CD14-positive monocyte (primary cell): Measurements from ENCODE around the gene ARMCX2. TPM values are rescaled to one million over a fixed set of nuclear protein-coding genes. Genes with fewer than 3 reads are reported as not detected.

ENCODE experiments used
- DNase-seq, 3 donors: peaks; one replicate each; pipeline ENCODE4 v3.0.0-alpha.2; 2011 to 2022
- H2AFZ ChIP-seq: 2 replicates; pipeline ENCODE4 v1.6.0; 2012; ENCODE audit warnings: mild to moderate bottlenecking, low read depth, low read length, inconsistent platforms; ENCODE audit not compliant: insufficient read depth, poor library complexity, severe bottlenecking
- H3K27ac ChIP-seq, 2 donors: 1 replicate in 1 of 2; 2 replicates in 1 of 2; pipeline ENCODE4 v1.5.1; 2012 to 2013; ENCODE audit warnings: low read length in 2 of 2, control low read depth in 1 of 2, inconsistent platforms in 1 of 2, low read depth in 1 of 2, mild to moderate bottlenecking in 1 of 2
- H3K27me3 ChIP-seq, 2 donors: one replicate each; pipeline versions ENCODE4 v1.6.0 to v1.6.1; 2011 to 2013; ENCODE audit warnings: low read length in 2 of 2; ENCODE audit not compliant: control insufficient read depth in 2 of 2, insufficient read depth in 2 of 2
- H3K36me3 ChIP-seq, 2 donors: replicated peaks in 1 of 2; 1 replicate in 1 of 2; 2 replicates in 1 of 2; pipeline versions ENCODE4 v1.5.1 to v1.6.1; 2012 to 2013; ENCODE audit warnings: low read length in 2 of 2, control low read depth in 1 of 2, inconsistent platforms in 1 of 2, mild to moderate bottlenecking in 1 of 2; ENCODE audit not compliant: insufficient read depth in 2 of 2, control insufficient read depth in 1 of 2
- H3K4me1 ChIP-seq, 2 donors: 1 replicate in 1 of 2; 2 replicates in 1 of 2; pipeline versions ENCODE4 v1.5.1 to v1.6.1; 2012 to 2013; ENCODE audit warnings: low read length in 2 of 2, control low read depth in 1 of 2, inconsistent platforms in 1 of 2, mild to moderate bottlenecking in 1 of 2, moderate library complexity in 1 of 2; ENCODE audit not compliant: insufficient read depth in 2 of 2, control insufficient read depth in 1 of 2
- H3K4me2 ChIP-seq: replicated peaks from 2 replicates; pipeline ENCODE3; 2012; ENCODE audit warnings: low read length, moderate library complexity, mild to moderate bottlenecking; ENCODE audit not compliant: poor library complexity, severe bottlenecking; ENCODE audit errors: extremely low read depth
- H3K4me3 ChIP-seq, 3 experiments: fragments of 200-600 bp in 1 of 3; sonication (generic) in 1 of 3; replicated peaks in 1 of 3; 1 replicate in 2 of 3; 2 replicates in 1 of 3; pipeline ENCODE4 v1.5.1; 2011 to 2013; ENCODE audit warnings: low read length in 3 of 3, mild to moderate bottlenecking in 3 of 3, control low read depth in 2 of 3, low read depth in 2 of 3, inconsistent platforms in 1 of 3, moderate library complexity in 1 of 3
- H3K79me2 ChIP-seq: 2 replicates; pipeline ENCODE4 v1.6.0; 2012; ENCODE audit warnings: mild to moderate bottlenecking, control low read depth, inconsistent platforms, low read length, moderate library complexity; ENCODE audit not compliant: insufficient read depth
- H3K9ac ChIP-seq: 2 replicates; pipeline ENCODE4 v1.6.0; 2017; ENCODE audit warnings: low read length, mild to moderate bottlenecking; ENCODE audit not compliant: insufficient read depth, poor library complexity, severe bottlenecking
- H3K9me3 ChIP-seq, 2 donors: replicated peaks in 1 of 2; 1 replicate in 1 of 2; 2 replicates in 1 of 2; pipeline versions ENCODE4 v1.5.1 to v1.6.1; 2012 to 2013; ENCODE audit warnings: low read length in 2 of 2, control low read depth in 1 of 2; ENCODE audit not compliant: control insufficient read depth in 1 of 2, insufficient read depth in 1 of 2
- H4K20me1 ChIP-seq: 2 replicates; pipeline ENCODE4 v1.6.0; 2012; ENCODE audit warnings: mild to moderate bottlenecking, low read length, control low read depth, moderate library complexity; ENCODE audit not compliant: insufficient read depth
- H3K27ac Mint-ChIP-seq, 7 donors: one replicate each; pipeline ENCODE4 v1.8.0; 2020; ENCODE audit warnings: mild to moderate bottlenecking in 7 of 7, mixed read lengths in 7 of 7, moderate library complexity in 6 of 7, inconsistent platforms in 2 of 7
- H3K27me3 Mint-ChIP-seq, 3 donors: one replicate each; pipeline ENCODE4 v1.8.0; 2021 to 2022; ENCODE audit warnings: low read depth in 3 of 3, mild to moderate bottlenecking in 3 of 3, mixed read lengths in 3 of 3, moderate library complexity in 3 of 3, inconsistent platforms in 1 of 3
- H3K36me3 Mint-ChIP-seq, 2 donors: one replicate each; pipeline ENCODE4 v1.8.0; 2020; ENCODE audit warnings: mixed read lengths in 2 of 2, inconsistent platforms in 1 of 2, mild to moderate bottlenecking in 1 of 2
- H3K4me1 Mint-ChIP-seq: one replicate; pipeline ENCODE4 v1.8.0; 2020; ENCODE audit warnings: mild to moderate bottlenecking, mixed read lengths
- H3K4me3 Mint-ChIP-seq, 2 donors: one replicate each; pipeline ENCODE4 v1.8.0; 2020; ENCODE audit warnings: mild to moderate bottlenecking in 2 of 2, mixed read lengths in 2 of 2, moderate library complexity in 1 of 2
- H3K9me3 Mint-ChIP-seq, 7 donors: one replicate each; pipeline ENCODE4 v1.8.0; 2020 to 2022; ENCODE audit warnings: mixed read lengths in 7 of 7, mild to moderate bottlenecking in 6 of 7, moderate library complexity in 6 of 7, inconsistent platforms in 2 of 7
- CTCF ChIP-seq: fragments of 200-600 bp; IDR thresholded peaks from one replicate; pipeline ENCODE4 v1.8.0; 2022; ENCODE audit warnings: antibody characterized with exemption, mild to moderate bottlenecking
- WGBS: methylation state at CpG from one replicate; pipeline ENCODE4 v1.1.5; 2013; ENCODE audit warnings: missing lambda C conversion rate; ENCODE audit not compliant: insufficient coverage; 5-methylcytosine and 5-hydroxymethylcytosine counted together
- intact Hi-C, 2 donors: fragments of 100-400 bp; cut with micrococcal nuclease; formaldehyde crosslinking; loops; one replicate each; pipeline versions ENCODE4 v1.15.0 to v1.15.1; 2023
- polyA plus RNA-seq, 3 donors: library from polyadenylated mRNA; depleted of rRNA in 1 of 3; unstranded in 2 of 3; stranded (reverse) in 1 of 3; fragments of 300-500 nt in 2 of 3; fragments of >200 nt in 1 of 3; fragmentation: Illumina TruSeq in 2 of 3; gene quantifications; 1 replicate in 2 of 3; 2 replicates in 1 of 3; pipeline ENCODE4 v1.2.3, GENCODE V29; 2012 to 2021

The ARMCX2 gene
- polyA plus RNA-seq, 3 donors, result 0.27 to 0.63 (median 0.61) TPM

- H2AFZ ChIP-seq, result no peak overlapping the region
- no peaks in the 10 kb centered on the region for H3K9me3 ChIP-seq
- no peaks in the 10 kb centered on the region for H4K20me1 ChIP-seq
- no peak overlapping the region for H3K4me2 ChIP-seq
- H3K79me2 ChIP-seq, result no peaks in the 10 kb centered on the region
- Mint-ChIP-seq H3K4me3 (no peak overlapping the region), H3K27ac (no peak overlapping the region), H3K36me3 (no peaks in the 10 kb centered on the region), H3K4me1 (no peaks in the 10 kb centered on the region), H3K9me3 (no peaks in the 10 kb centered on the region), H3K27me3 (peaks cover 0 to 5% (median 2%) of the 10 kb centered on the region in 3 donors)
- WGBS, result no CpG with 5 or more reads among the region's 1 CpG
- intact Hi-C loops, result no loop called here
- no peak for TF ChIP-seq CTCF
- H3K27ac ChIP-seq, result no peak overlapping the region
- H3K9ac ChIP-seq, result no peak overlapping the region
- no peaks in the 10 kb centered on the region for H3K4me1 ChIP-seq
- no peaks in the 10 kb centered on the region for H3K36me3 ChIP-seq
- no peak for DNase-seq
- H3K27me3 ChIP-seq, result no peaks in the 10 kb centered on the region
- H3K4me3 ChIP-seq, result no peak overlapping the region
These were observed 17.4 kb upstream of the ARMCX2 start for GRCh38 chrX:101677028-101677427.

GRCh38 chrX:101676571-101676970 is 16.9 kb upstream of the ARMCX2 start:
- TF ChIP-seq CTCF, result no peak
- H3K27me3 Mint-ChIP-seq, result peaks cover 0 to 5% (median 2%) of the 10 kb centered on the region in 3 donors
- no peak for DNase-seq
- H3K4me3 Mint-ChIP-seq, result no peak overlapping the region
- Histone ChIP-seq H3K36me3 (no peaks in the 10 kb centered on the region), H3K4me1 (no peaks in the 10 kb centered on the region), H3K9ac (no peak overlapping the region), H3K4me2 (no peak overlapping the region), H2AFZ (no peak overlapping the region), H3K27ac (no peak overlapping the region), H4K20me1 (no peaks in the 10 kb centered on the region), H3K27me3 (no peaks in the 10 kb centered on the region), H3K4me3 (no peak overlapping the region), H3K9me3 (no peaks in the 10 kb centered on the region), H3K79me2 (no peaks in the 10 kb centered on the region)
- no peaks in the 10 kb centered on the region for H3K4me1 Mint-ChIP-seq
- H3K36me3 Mint-ChIP-seq, result no peaks in the 10 kb centered on the region
- H3K9me3 Mint-ChIP-seq, result no peaks in the 10 kb centered on the region
- 96% methylated on average over 3 of the region's 3 CpGs for WGBS
- no peak overlapping the region for H3K27ac Mint-ChIP-seq
- intact Hi-C loops, result no loop called here
